GM23338 (cell line): ENCODE measurements around the gene THUMPD3. TPM values are rescaled to one million over a fixed set of nuclear protein-coding genes. Genes with fewer than 3 reads are reported as not detected.

Experiments
- ATAC-seq: fragments of 200-7000 bp; cut with Tn5 transposase; 3 replicates; pipeline ENCODE4 v1.9.1; 2020
- DNase-seq: peaks from one replicate; pipeline ENCODE4 v3.0.0-alpha.2; 2015; ENCODE audit warnings: low spot score
- H2AFZ ChIP-seq: fragments of 200-600 bp; sonication (generic); 2 replicates; pipeline ENCODE4 v1.8.0; 2016; ENCODE audit warnings: antibody characterized with exemption, mild to moderate bottlenecking, moderate library complexity
- H3F3A ChIP-seq: fragments of 200-600 bp; sonication (generic); replicated peaks from 2 replicates; pipeline ENCODE4 v1.8.0; 2017; ENCODE audit warnings: antibody characterized with exemption, mixed run types, low read depth
- H3K27ac ChIP-seq: fragments of 200-600 bp; sonication (generic); 2 replicates; pipeline ENCODE4 v1.6.1; 2016; ENCODE audit warnings: low read depth
- H3K27me3 ChIP-seq: fragments of 200-600 bp; sonication (generic); 2 replicates; pipeline ENCODE4 v1.8.0; 2016; ENCODE audit warnings: mild to moderate bottlenecking, mixed run types, moderate library complexity; ENCODE audit not compliant: insufficient read depth
- H3K36me3 ChIP-seq: fragments of 200-600 bp; sonication (generic); 2 replicates; pipeline ENCODE4 v1.8.0; 2016; ENCODE audit warnings: mild to moderate bottlenecking; ENCODE audit not compliant: insufficient read depth
- H3K4me1 ChIP-seq: fragments of 200-600 bp; sonication (generic); 2 replicates; pipeline ENCODE4 v1.8.0; 2016; ENCODE audit warnings: mild to moderate bottlenecking, moderate library complexity; ENCODE audit not compliant: insufficient read depth
- H3K4me2 ChIP-seq: fragments of 200-600 bp; sonication (generic); 2 replicates; pipeline ENCODE4 v1.7.1; 2017; ENCODE audit warnings: mixed run types
- H3K4me3 ChIP-seq: fragments of 200-600 bp; sonication (generic); 2 replicates; pipeline ENCODE4 v1.6.1; 2016; ENCODE audit warnings: mixed run types
- H3K79me2 ChIP-seq: fragments of 200-600 bp; sonication (generic); replicated peaks from 2 replicates; pipeline ENCODE4 v1.8.0; 2017; ENCODE audit warnings: mild to moderate bottlenecking; ENCODE audit not compliant: insufficient read depth
- H3K9me2 ChIP-seq: fragments of 200-600 bp; sonication (generic); 2 replicates; pipeline ENCODE4 v1.8.0; 2017; ENCODE audit not compliant: insufficient read depth
- H4K20me1 ChIP-seq: fragments of 200-600 bp; sonication (generic); replicated peaks from 2 replicates; pipeline ENCODE4 v1.8.0; 2017; ENCODE audit warnings: mild to moderate bottlenecking; ENCODE audit not compliant: insufficient read depth
- H3K27ac Mint-ChIP-seq: 2 replicates; pipeline ENCODE4 v1.8.0; 2020; ENCODE audit warnings: inconsistent platforms, mild to moderate bottlenecking, moderate library complexity, mixed read lengths
- H3K27me3 Mint-ChIP-seq: 3 replicates; pipeline ENCODE4 v1.8.0; 2022; ENCODE audit warnings: low read depth, mild to moderate bottlenecking, moderate library complexity, mixed read lengths, inconsistent platforms; ENCODE audit not compliant: insufficient read depth, poor library complexity
- H3K36me3 Mint-ChIP-seq: 3 replicates; pipeline ENCODE4 v1.8.0; 2021; ENCODE audit warnings: low read depth, mild to moderate bottlenecking, inconsistent platforms, moderate library complexity, mixed read lengths
- H3K4me1 Mint-ChIP-seq: 3 replicates; pipeline ENCODE4 v1.8.0; 2020; ENCODE audit warnings: mild to moderate bottlenecking, inconsistent platforms, mixed read lengths
- H3K4me3 Mint-ChIP-seq: 3 replicates; pipeline ENCODE4 v1.8.0; 2021; ENCODE audit warnings: moderate library complexity, mild to moderate bottlenecking, inconsistent platforms, mixed read lengths
- H3K9me3 Mint-ChIP-seq: 3 replicates; pipeline ENCODE4 v1.8.0; 2020; ENCODE audit warnings: moderate library complexity, mild to moderate bottlenecking, inconsistent platforms, mixed read lengths
- CREB1 ChIP-seq: fragments of 250-450 bp; sonication (Bioruptor Pico); IDR thresholded peaks from 2 replicates; pipeline ENCODE4 v1.5.0; 2020; ENCODE audit warnings: low read depth, mild to moderate bottlenecking, moderate library complexity
- CTCF ChIP-seq, 2 experiments: fragments of 200-600 bp in 1 of 2; sonication (generic) in 1 of 2; conservative IDR thresholded peaks; 2 replicates each; pipeline versions ENCODE4 v1.5.1 to v1.6.1; 2016 to 2017; ENCODE audit warnings: antibody characterized with exemption in 2 of 2, low read depth in 2 of 2, mild to moderate bottlenecking in 2 of 2, moderate library complexity in 1 of 2
- ETS1 ChIP-seq: IDR thresholded peaks from 2 replicates; pipeline ENCODE4 v1.6.1; 2016; ENCODE audit warnings: antibody characterized with exemption
- EZH2 ChIP-seq: fragments of 200-600 bp; sonication (generic); IDR thresholded peaks from one replicate; pipeline ENCODE4 v1.8.0; 2017; ENCODE audit warnings: antibody characterized with exemption, mild to moderate bottlenecking, low read depth; ENCODE audit not compliant: unreplicated experiment
- EZH2phosphoT487 ChIP-seq: fragments of 200-600 bp; sonication (generic); IDR thresholded peaks from one replicate; pipeline ENCODE4 v1.8.1; 2018; ENCODE audit warnings: antibody characterized with exemption; ENCODE audit not compliant: unreplicated experiment
- JUNB ChIP-seq: IDR thresholded peaks from one replicate; pipeline ENCODE4 v1.6.1; 2016; ENCODE audit warnings: antibody characterized with exemption; ENCODE audit not compliant: unreplicated experiment
- NANOG ChIP-seq: IDR thresholded peaks from 2 replicates; pipeline ENCODE4 v1.6.1; 2016; ENCODE audit warnings: antibody characterized with exemption, borderline replicate concordance
- POLR2AphosphoS5 ChIP-seq: IDR thresholded peaks from 2 replicates; pipeline ENCODE4 v1.6.1; 2016; ENCODE audit warnings: antibody characterized with exemption, low read depth
- STAT1 ChIP-seq: IDR thresholded peaks from one replicate; pipeline ENCODE4 v1.6.1; 2016; ENCODE audit warnings: antibody characterized with exemption; ENCODE audit not compliant: unreplicated experiment
- ZNF114 ChIP-seq: fragments of 250-450 bp; sonication (Bioruptor Pico); IDR thresholded peaks from 2 replicates; pipeline ENCODE4 v1.5.0; 2020; ENCODE audit warnings: mild to moderate bottlenecking, moderate library complexity
- ZNF331 ChIP-seq: fragments of 250-450 bp; sonication (Bioruptor Pico); IDR thresholded peaks from 2 replicates; pipeline ENCODE4 v1.5.0; 2020; ENCODE audit warnings: low read depth, mild to moderate bottlenecking, moderate library complexity
- ZNF462 ChIP-seq: fragments of 250-450 bp; sonication (Bioruptor Pico); IDR thresholded peaks from 2 replicates; pipeline ENCODE4 v1.5.0; 2020; ENCODE audit warnings: mild to moderate bottlenecking, moderate library complexity
- polyA plus RNA-seq: library from polyadenylated mRNA; unstranded; fragments of >200 nt; fragmentation: Nextera tagmentation; extraction: Ambion mirVana; gene quantifications from 2 replicates; pipeline ENCODE4 v1.2.1, GENCODE V29; 2016
- total RNA-seq: library from RNA; depleted of rRNA; stranded (reverse); fragments of >200 nt; shearing (Covaris generic); gene quantifications from 2 replicates; pipeline ENCODE4 v1.2.3, GENCODE V29; 2014

The THUMPD3 gene
- total and polyA plus RNA-seq, 2 experiments from 2014 or later: 30.1 to 54.1 TPM

GRCh38 chr3:9330166-9330703, 32.6 kb upstream of the THUMPD3 start:
- Histone ChIP-seq H3K36me3 (peaks cover 3% of the 10 kb centered on the region; the same call in 1 of the 2 replicates), H3K4me3 (no peak overlapping the region), H4K20me1 (no peaks in the 10 kb centered on the region), H3K79me2 (no peaks in the 10 kb centered on the region), H3F3A (no peaks in the 10 kb centered on the region), H3K27me3 (no peaks in the 10 kb centered on the region), H3K27ac (no peak overlapping the region), H2AFZ (no peak overlapping the region), H3K4me2 (no peak overlapping the region), H3K4me1 (no peaks in the 10 kb centered on the region), H3K9me2 (0 out of 2 replicates have a peak, but pooled peaks cover 6% of the 10 kb centered on the region)
- peaks cover 58% of the 10 kb centered on the region for H3K9me3 Mint-ChIP-seq
- H3K27ac Mint-ChIP-seq: no peak overlapping the region
- DNase-seq (no peak), ATAC-seq (no peak)
- H3K4me1 Mint-ChIP-seq: peaks cover 13% of the 10 kb centered on the region
- H3K36me3 Mint-ChIP-seq: peaks cover 54% of the 10 kb centered on the region
- TF ChIP-seq ETS1: no peak
- no peak for TF ChIP-seq EZH2phosphoT487
- TF ChIP-seq POLR2AphosphoS5: no peak
- TF ChIP-seq ZNF114 (CRISPR knock-in tag): no peak
- H3K27me3 Mint-ChIP-seq: no peaks in the 10 kb centered on the region
- no peak overlapping the region for H3K4me3 Mint-ChIP-seq

GRCh38 chr3:9331171-9331570, 31.7 kb upstream of the THUMPD3 start:
- no peaks in the 10 kb centered on the region for H3K4me1 ChIP-seq
- H3K27ac ChIP-seq: no peak overlapping the region
- H3K79me2 ChIP-seq: no peaks in the 10 kb centered on the region
- H2AFZ ChIP-seq: no peak overlapping the region
- no peak overlapping the region for H3K4me3 Mint-ChIP-seq
- no peak overlapping the region for H3K4me2 ChIP-seq
- no peaks in the 10 kb centered on the region for H3K27me3 Mint-ChIP-seq
- no peaks in the 10 kb centered on the region for H4K20me1 ChIP-seq
- H3K36me3 ChIP-seq: peaks cover 3% of the 10 kb centered on the region; the same call in 1 of the 2 replicates
- H3K9me3 Mint-ChIP-seq: peaks cover 51% of the 10 kb centered on the region
- 0 out of 2 replicates have a peak, but pooled peaks cover 4% of the 10 kb centered on the region for H3K9me2 ChIP-seq
- peaks cover 13% of the 10 kb centered on the region for H3K4me1 Mint-ChIP-seq
- no peaks in the 10 kb centered on the region for H3K27me3 ChIP-seq
- H3K4me3 ChIP-seq: no peak overlapping the region
- no peak overlapping the region for H3K27ac Mint-ChIP-seq
- H3F3A ChIP-seq: no peaks in the 10 kb centered on the region
- ATAC-seq (no peak), DNase-seq (no peak)
- peaks cover 47% of the 10 kb centered on the region for H3K36me3 Mint-ChIP-seq
- TF ChIP-seq EZH2phosphoT487 (no peak), CREB1 (CRISPR knock-in tag) (no peak), ZNF462 (CRISPR knock-in tag) (no peak), ZNF114 (CRISPR knock-in tag) (no peak), POLR2AphosphoS5 (no peak), JUNB (no peak), EZH2 (no peak), ETS1 (no peak), NANOG (no peak), CTCF (conservative IDR thresholded peaks at IDR 0.05; ENCODE audit: low read depth in 2 of 2) (no peak), STAT1 (no peak), ZNF331 (CRISPR knock-in tag) (no peak)
